ENCODE measurements around the gene PDCD4.

GRCh38 chr10:110848106-110848505 is 23.6 kb upstream of the PDCD4 start:
- no peak for TF ChIP-seq CTCF (conservative IDR thresholded peaks at IDR 0.05)
- no peak for TF ChIP-seq ZFX (IDR thresholded peaks at IDR 0.05)
